ENCODE measurements around the gene SPATS2L.

GRCh38 chr2:200448455-200448854 is 142.0 kb downstream of the SPATS2L start:
- TF ChIP-seq ZNF792 (tag by site-specific recombination; IDR thresholded peaks at IDR 0.05), result no peak
- no peak for TF ChIP-seq ZNF610 (tag by site-specific recombination; IDR thresholded peaks at IDR 0.05; ENCODE audit: borderline replicate concordance)
- no peak for TF ChIP-seq ZNF274 (IDR thresholded peaks at IDR 0.05; ENCODE audit: low read length)
- TF ChIP-seq ZNF274 (tag by site-specific recombination; IDR thresholded peaks at IDR 0.05; ENCODE audit: borderline replicate concordance), result no peak
- TF ChIP-seq, protein P1, sequence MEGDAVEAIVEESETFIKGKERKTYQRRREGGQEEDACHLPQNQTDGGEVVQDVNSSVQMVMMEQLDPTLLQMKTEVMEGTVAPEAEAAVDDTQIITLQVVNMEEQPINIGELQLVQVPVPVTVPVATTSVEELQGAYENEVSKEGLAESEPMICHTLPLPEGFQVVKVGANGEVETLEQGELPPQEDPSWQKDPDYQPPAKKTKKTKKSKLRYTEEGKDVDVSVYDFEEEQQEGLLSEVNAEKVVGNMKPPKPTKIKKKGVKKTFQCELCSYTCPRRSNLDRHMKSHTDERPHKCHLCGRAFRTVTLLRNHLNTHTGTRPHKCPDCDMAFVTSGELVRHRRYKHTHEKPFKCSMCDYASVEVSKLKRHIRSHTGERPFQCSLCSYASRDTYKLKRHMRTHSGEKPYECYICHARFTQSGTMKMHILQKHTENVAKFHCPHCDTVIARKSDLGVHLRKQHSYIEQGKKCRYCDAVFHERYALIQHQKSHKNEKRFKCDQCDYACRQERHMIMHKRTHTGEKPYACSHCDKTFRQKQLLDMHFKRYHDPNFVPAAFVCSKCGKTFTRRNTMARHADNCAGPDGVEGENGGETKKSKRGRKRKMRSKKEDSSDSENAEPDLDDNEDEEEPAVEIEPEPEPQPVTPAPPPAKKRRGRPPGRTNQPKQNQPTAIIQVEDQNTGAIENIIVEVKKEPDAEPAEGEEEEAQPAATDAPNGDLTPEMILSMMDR (tag by site-specific recombination; IDR thresholded peaks at IDR 0.05), result no peak
- no peak for TF ChIP-seq FEZF1 (tag by site-specific recombination; IDR thresholded peaks at IDR 0.05)
- TF ChIP-seq ZNF148 (tag by site-specific recombination; IDR thresholded peaks at IDR 0.05; ENCODE audit: borderline replicate concordance), result no peak

Measured in HEK293 (cell line).